Activated CD4-positive, alpha-beta T cell treated with anti-CD3 and anti-CD28 coated beads, Interleukin-2, amount 50 U/mL, for 48 hours (primary cell): ENCODE measurements around the gene CARNS1.
A peak's percentile ranks its signal among the peaks of the same experiment; 100 is the strongest.

Source experiments
- DNase-seq, 2 experiments: peaks; one replicate each; pipeline ENCODE4 v3.0.0-alpha.2; 2020

The CARNS1 gene

GRCh38 chr11:67376873-67377808, 38.3 kb upstream of the CARNS1 start:
- no peak for DNase-seq

GRCh38 chr11:67378544-67378943, 36.9 kb upstream of the CARNS1 start:
- no peak for DNase-seq

- no peak for DNase-seq
Observed at GRCh38 chr11:67379061-67380058, 36.1 kb upstream of the CARNS1 start.

GRCh38 chr11:67381244-67381972, 34.1 kb upstream of the CARNS1 start:
- no peak for DNase-seq

GRCh38 chr11:67382276-67383136, 33.0 kb upstream of the CARNS1 start:
- DNase-seq = peak; percentile 88

- no peak for DNase-seq
Observed at GRCh38 chr11:67384851-67385366, 30.6 kb upstream of the CARNS1 start.

- no peak for DNase-seq
Observed at GRCh38 chr11:67387069-67387468, 28.4 kb upstream of the CARNS1 start.

- DNase-seq = no peak
Observed at GRCh38 chr11:67387518-67387917, 28.0 kb upstream of the CARNS1 start.

GRCh38 chr11:67389477-67389876, 26.0 kb upstream of the CARNS1 start:
- DNase-seq = peak; percentile 60 to 76

- DNase-seq = no peak
Observed at GRCh38 chr11:67390947-67391303, 24.6 kb upstream of the CARNS1 start.

- peak; percentile 93 to 94 for DNase-seq
Observed at GRCh38 chr11:67391304-67392182, 23.9 kb upstream of the CARNS1 start, which contains the start of gene RAD9A. Gene RAD9A, plus strand, starts transcription at chr11:67391986. Its CDS starts 59 bp downstream, at chr11:67392045.

GRCh38 chr11:67392183-67392715, 23.2 kb upstream of the CARNS1 start:
- DNase-seq = no peak

GRCh38 chr11:67393437-67393836, 22.0 kb upstream of the CARNS1 start:
- DNase-seq = no peak

- no peak for DNase-seq
Observed at GRCh38 chr11:67393990-67394389, 21.5 kb upstream of the CARNS1 start.

GRCh38 chr11:67395555-67396258, 19.8 kb upstream of the CARNS1 start:
- DNase-seq = no peak

- no peak for DNase-seq
Observed at GRCh38 chr11:67396259-67396581, 19.3 kb upstream of the CARNS1 start.

GRCh38 chr11:67396587-67397389, 18.7 kb upstream of the CARNS1 start:
- no peak for DNase-seq

GRCh38 chr11:67397536-67397935, 17.9 kb upstream of the CARNS1 start:
- DNase-seq = no peak
